ENCODE data around the gene CTIF. TPM values are rescaled to one million over a fixed set of nuclear protein-coding genes. Genes with fewer than 3 reads are reported as not detected.

Gene CTIF
- total RNA-seq: 64.3 to 67.9 TPM (median 66.0 TPM) in 3 replicates

DNA sequence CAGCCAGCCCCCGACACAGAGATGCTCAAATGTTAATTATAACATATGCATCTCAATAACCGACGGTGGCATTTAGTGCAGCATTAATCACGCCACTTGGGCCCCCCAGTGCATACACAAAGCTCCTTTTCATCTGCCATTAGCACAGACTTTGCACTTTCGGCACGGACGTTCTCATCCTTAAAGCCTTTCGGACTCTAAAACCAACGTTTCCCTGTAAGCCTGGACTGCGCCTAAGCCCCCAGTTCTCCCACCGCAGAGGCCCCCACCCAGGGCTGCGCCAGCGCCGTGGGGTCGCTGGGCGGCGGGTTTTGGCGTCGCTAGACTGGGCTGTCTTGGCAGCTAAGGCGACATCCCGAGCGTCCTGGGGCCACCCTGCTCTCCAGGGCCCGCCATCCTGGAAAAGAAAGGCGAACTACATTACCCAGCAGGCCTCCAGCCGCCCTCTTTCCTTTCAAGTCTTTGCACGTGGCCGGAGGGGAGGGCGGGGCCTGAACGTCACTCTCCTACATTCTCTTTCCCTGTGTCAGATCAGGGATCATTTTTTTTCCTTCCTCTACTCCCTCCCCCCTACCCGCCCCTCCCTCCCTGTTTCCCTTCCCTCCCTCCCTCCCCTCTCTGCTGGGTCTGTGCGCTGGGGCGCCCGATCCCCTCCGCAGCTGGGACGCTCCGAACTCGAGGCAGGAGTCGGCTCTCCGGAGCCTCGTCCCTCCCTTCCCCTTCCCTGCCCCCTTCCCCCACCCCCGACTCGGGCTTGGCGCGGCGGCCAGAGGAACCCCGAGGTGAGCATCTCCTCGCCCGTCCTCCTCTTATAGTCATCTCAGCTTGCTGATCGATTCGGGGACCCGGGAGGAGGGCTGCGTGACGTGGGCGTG lies at the start of gene CTIF:
TSS of gene CTIF (plus strand) at position 501 of the 875 bp plus-strand sequence. CDS start 80,535 bp downstream, outside the sequence.
- peak within 1 kb of the TSS; percentile 85 for H3K4me3 Mint-ChIP-seq
- peaks cover 2% of the 10 kb centered on the region for H3K27me3 Mint-ChIP-seq (ENCODE audit: low read depth)
- DNase-seq (ENCODE audit: low spot score in 2 of 2, unreplicated experiment in 2 of 2): peak; percentile 86 to 95
- H3K36me3 Mint-ChIP-seq: no peaks in the 10 kb centered on the region
- H3K4me1 Mint-ChIP-seq: peaks cover 26% of the 10 kb centered on the region
- H3K9me3 Mint-ChIP-seq: no peaks in the 10 kb centered on the region
- peak within 1 kb of the TSS; percentile 88 for H3K27ac Mint-ChIP-seq
- TF ChIP-seq, protein P1, sequence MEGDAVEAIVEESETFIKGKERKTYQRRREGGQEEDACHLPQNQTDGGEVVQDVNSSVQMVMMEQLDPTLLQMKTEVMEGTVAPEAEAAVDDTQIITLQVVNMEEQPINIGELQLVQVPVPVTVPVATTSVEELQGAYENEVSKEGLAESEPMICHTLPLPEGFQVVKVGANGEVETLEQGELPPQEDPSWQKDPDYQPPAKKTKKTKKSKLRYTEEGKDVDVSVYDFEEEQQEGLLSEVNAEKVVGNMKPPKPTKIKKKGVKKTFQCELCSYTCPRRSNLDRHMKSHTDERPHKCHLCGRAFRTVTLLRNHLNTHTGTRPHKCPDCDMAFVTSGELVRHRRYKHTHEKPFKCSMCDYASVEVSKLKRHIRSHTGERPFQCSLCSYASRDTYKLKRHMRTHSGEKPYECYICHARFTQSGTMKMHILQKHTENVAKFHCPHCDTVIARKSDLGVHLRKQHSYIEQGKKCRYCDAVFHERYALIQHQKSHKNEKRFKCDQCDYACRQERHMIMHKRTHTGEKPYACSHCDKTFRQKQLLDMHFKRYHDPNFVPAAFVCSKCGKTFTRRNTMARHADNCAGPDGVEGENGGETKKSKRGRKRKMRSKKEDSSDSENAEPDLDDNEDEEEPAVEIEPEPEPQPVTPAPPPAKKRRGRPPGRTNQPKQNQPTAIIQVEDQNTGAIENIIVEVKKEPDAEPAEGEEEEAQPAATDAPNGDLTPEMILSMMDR (IDR thresholded peaks at IDR 0.05; ENCODE audit: unreplicated experiment): no peak

DNA sequence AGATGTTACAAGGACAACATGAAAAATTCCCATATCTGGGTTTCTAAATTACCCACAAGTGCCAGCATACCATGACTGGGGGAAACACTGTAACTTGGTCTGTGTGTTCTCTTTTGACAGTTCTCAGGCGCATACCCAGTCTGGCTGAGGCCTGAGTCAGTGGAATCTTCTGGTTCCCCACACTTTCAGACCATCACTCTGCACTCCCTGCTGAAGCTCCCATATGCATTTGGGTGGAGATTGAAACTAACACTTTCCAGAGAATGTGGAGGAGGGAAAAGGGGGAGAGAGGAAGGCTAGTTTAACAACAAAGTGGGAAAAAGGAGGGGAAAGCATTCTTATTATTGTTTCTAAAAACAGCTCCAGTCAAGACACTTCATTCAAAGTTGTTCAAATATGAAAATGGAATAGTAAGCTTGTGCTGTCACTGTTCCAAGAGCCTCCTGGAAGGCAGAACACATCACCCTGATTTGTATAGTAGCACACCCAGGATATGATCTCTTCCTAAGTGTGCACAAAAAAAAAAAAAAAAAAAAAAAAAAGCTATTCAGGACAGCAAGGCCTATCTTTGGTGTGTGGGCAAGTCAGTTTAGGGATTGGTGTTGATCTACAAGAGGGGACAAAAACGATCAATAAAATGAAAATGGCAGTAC lies 48.1 kb upstream of the CTIF start:
- Mint-ChIP-seq H3K36me3 (no peaks in the 10 kb centered on the region), H3K4me3 (no peak overlapping the region), H3K4me1 (peaks cover 42% of the 10 kb centered on the region), H3K9me3 (no peaks in the 10 kb centered on the region), H3K27ac (peak overlapping the region; percentile 23), H3K27me3 (ENCODE audit: low read depth) (no peaks in the 10 kb centered on the region)
- no peak for DNase-seq (ENCODE audit: low spot score in 2 of 2, unreplicated experiment in 2 of 2)
- TF ChIP-seq, protein P1 (IDR thresholded peaks at IDR 0.05; ENCODE audit: unreplicated experiment): no peak

DNA sequence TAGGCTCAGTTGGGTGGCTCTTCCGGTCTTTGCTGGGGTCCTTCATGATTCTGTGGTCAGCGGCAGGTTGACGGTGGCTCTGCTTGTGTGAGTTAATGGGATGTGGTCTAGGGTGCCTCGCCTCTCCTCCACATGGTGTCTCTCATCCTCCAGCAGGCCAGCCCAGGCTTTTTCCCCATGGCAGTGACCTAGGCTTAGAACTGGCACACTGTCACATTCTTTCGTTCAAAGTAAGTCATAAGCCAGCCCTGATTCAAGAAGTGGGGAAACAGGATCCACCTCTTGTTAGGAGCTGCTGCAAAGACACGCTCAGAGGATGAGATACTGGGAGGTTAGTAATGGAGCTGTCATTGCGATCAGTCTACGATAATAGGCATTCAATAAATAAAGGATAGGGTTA lies 46.0 kb upstream of the CTIF start:
- Mint-ChIP-seq H3K36me3 (peaks cover 2% of the 10 kb centered on the region), H3K27me3 (ENCODE audit: low read depth) (no peaks in the 10 kb centered on the region), H3K4me3 (no peak overlapping the region), H3K27ac (no peak overlapping the region), H3K4me1 (peaks cover 28% of the 10 kb centered on the region), H3K9me3 (peaks cover 11% of the 10 kb centered on the region)
- no peak for DNase-seq (ENCODE audit: low spot score in 2 of 2, unreplicated experiment in 2 of 2)
- TF ChIP-seq, protein P1 (IDR thresholded peaks at IDR 0.05; ENCODE audit: unreplicated experiment): no peak

DNA sequence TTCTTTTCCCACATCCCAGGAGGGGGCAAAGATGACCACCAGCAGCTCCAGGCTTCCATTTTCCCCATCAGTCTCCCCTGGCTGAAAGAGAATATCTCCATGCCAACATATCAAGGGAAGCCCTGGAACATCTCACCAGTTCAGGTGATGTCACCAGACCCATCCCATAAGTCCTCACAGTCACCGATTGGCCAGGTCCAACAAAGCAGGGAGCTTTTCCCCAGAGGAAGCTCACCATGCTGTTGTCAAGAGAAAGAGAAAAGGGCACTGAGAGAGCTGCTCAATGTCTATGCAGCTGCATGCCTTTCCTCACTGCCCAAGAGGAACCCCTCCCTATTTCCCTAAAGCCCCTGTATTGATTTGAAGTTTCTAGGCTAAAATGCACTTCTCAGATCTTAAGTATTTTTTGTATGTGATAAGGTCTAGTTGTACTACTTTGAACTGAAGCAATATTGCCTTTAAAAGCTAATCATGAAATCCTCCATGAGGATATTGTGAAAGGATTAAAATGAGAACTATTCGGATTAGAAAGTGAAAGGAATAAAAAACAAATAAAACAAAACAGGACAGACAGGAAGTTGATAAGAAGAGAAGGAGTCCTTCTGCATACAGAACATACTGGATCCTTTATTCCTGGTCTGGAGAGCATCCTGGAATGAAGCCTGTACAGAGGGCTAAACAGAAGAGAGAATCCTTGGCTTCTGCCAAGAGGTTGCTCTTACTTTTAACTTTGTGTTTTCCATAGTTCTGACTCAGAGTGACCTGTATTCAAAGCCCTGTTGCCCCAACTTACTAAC lies 45.2 kb upstream of the CTIF start:
- Mint-ChIP-seq H3K27me3 (ENCODE audit: low read depth) (no peaks in the 10 kb centered on the region), H3K4me3 (no peak overlapping the region), H3K4me1 (peaks cover 21% of the 10 kb centered on the region), H3K27ac (peak overlapping the region; percentile 67), H3K9me3 (peaks cover 18% of the 10 kb centered on the region), H3K36me3 (peaks cover 3% of the 10 kb centered on the region)
- TF ChIP-seq, protein P1 (IDR thresholded peaks at IDR 0.05; ENCODE audit: unreplicated experiment): no peak
- DNase-seq (ENCODE audit: low spot score in 2 of 2, unreplicated experiment in 2 of 2): no peak

DNA sequence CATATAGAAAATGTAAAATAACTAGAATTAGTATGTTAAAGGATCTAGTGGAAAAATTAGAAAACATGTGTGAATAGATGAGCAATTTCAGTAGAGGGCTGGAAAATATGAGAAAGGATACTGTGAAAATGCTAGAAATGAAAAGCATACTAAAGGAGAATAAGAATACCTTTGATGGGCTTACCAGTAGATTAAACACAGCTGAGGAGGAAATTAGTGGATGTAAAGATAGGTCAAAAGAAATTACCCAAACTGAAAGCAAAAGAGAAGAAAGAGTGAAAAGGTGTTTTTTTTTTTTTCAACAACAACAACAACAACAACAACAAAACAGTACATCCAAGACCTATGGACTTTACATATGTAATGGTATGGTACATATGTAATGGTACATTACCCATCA lies 41.0 kb upstream of the CTIF start:
- Mint-ChIP-seq H3K4me3 (no peak overlapping the region), H3K4me1 (peaks cover 8% of the 10 kb centered on the region), H3K9me3 (peaks cover 21% of the 10 kb centered on the region), H3K36me3 (peaks cover 3% of the 10 kb centered on the region), H3K27ac (no peak overlapping the region), H3K27me3 (ENCODE audit: low read depth) (no peaks in the 10 kb centered on the region)
- DNase-seq (ENCODE audit: low spot score in 2 of 2, unreplicated experiment in 2 of 2): no peak
- TF ChIP-seq, protein P1 (IDR thresholded peaks at IDR 0.05; ENCODE audit: unreplicated experiment): no peak

Data from mesothelial cell of epicardium (in vitro differentiated cells).